Caco-2 (cell line): ENCODE measurements around the gene ADAMTS13. TPM values are rescaled to one million over a fixed set of nuclear protein-coding genes. Genes with fewer than 3 reads are reported as not detected.

Source experiments
- BruUV-seq: library from RNA; stranded (reverse); fragments of 400-500 nt; replicated peaks from 2 replicates; lab custom pipeline; 2021; lab: Mats Ljungman, UMichigan
- CTCF ChIA-PET: fragments of 300-600 bp; sonication (Branson Sonifier 250); formaldehyde crosslinking; loops from one replicate; lab custom pipeline; 2022; ENCODE audit warnings: antibody characterized with exemption; lab: Charles Lee
- POLR2A ChIA-PET: fragments of 300-600 bp; sonication (Branson Sonifier 250); formaldehyde crosslinking; loops from one replicate; lab custom pipeline; 2022; ENCODE audit warnings: antibody characterized with exemption; lab: Charles Lee
- DNase-seq, 2 experiments: peaks; one replicate each; pipeline versions ENCODE4 v3.0.0 to v3.0.0-alpha.2; 2020 to 2022
- H3K27me3 ChIP-seq: replicated peaks from 2 replicates; pipeline ENCODE4 v1.6.0; 2011; ENCODE audit warnings: low read length; ENCODE audit not compliant: control insufficient read depth, insufficient read depth
- H3K36me3 ChIP-seq: 2 replicates; pipeline ENCODE4 v1.5.1; 2011; ENCODE audit warnings: low read length; ENCODE audit not compliant: control insufficient read depth, insufficient read depth
- H3K4me1 ChIP-seq: fragments of 250-450 bp; sonication (Bioruptor Pico); 2 replicates; pipeline ENCODE4 v1.5.1; 2020; ENCODE audit warnings: mild to moderate bottlenecking
- H3K4me3 ChIP-seq: 2 replicates; pipeline ENCODE4 v1.5.1; 2011; ENCODE audit warnings: low read depth, mild to moderate bottlenecking, control low read depth, low read length
- H3K9me3 ChIP-seq: fragments of 250-450 bp; sonication (Bioruptor Pico); 2 replicates; pipeline ENCODE4 v1.5.1; 2020; ENCODE audit warnings: mild to moderate bottlenecking, moderate library complexity
- H3K27ac Mint-ChIP-seq: one replicate; pipeline ENCODE4 v1.8.0; 2022; ENCODE audit warnings: mixed read lengths; ENCODE audit not compliant: unreplicated experiment
- H3K27me3 Mint-ChIP-seq: one replicate; pipeline ENCODE4 v1.8.0; 2022; ENCODE audit warnings: mixed read lengths; ENCODE audit not compliant: insufficient read depth, unreplicated experiment
- H3K36me3 Mint-ChIP-seq: one replicate; pipeline ENCODE4 v1.8.0; 2022; ENCODE audit warnings: mild to moderate bottlenecking, mixed read lengths; ENCODE audit not compliant: insufficient read depth, unreplicated experiment
- H3K4me1 Mint-ChIP-seq: one replicate; pipeline ENCODE4 v1.8.0; 2022; ENCODE audit warnings: low read depth, mixed read lengths; ENCODE audit not compliant: unreplicated experiment
- H3K4me3 Mint-ChIP-seq: one replicate; pipeline ENCODE4 v1.8.0; 2022; ENCODE audit warnings: mild to moderate bottlenecking, moderate library complexity, mixed read lengths; ENCODE audit not compliant: unreplicated experiment
- H3K9me3 Mint-ChIP-seq: one replicate; pipeline ENCODE4 v1.8.0; 2022; ENCODE audit warnings: mixed read lengths; ENCODE audit not compliant: unreplicated experiment
- CTCF ChIP-seq, 2 experiments: fragments of 200-600 bp in 1 of 2; IDR thresholded peaks; 1 replicate in 1 of 2; 2 replicates in 1 of 2; pipeline versions ENCODE4 v1.5.1 to v1.8.0; 2011 to 2022; ENCODE audit warnings: antibody characterized with exemption in 1 of 2, control low read depth in 1 of 2, inconsistent platforms in 1 of 2, low read depth in 1 of 2, low read length in 1 of 2, mild to moderate bottlenecking in 1 of 2, moderate library complexity in 1 of 2; ENCODE audit not compliant: insufficient read depth in 1 of 2, severe bottlenecking in 1 of 2, unreplicated experiment in 1 of 2
- intact Hi-C: fragments of 100-400 bp; cut with micrococcal nuclease; formaldehyde crosslinking; loops from one replicate; pipeline ENCODE4 v1.10.0; 2022; ENCODE audit not compliant: unreplicated experiment
- total RNA-seq: library from RNA; stranded (reverse); gene quantifications from 2 replicates; pipeline ENCODE4 v1.2.3, GENCODE V29; 2022

Gene ADAMTS13
- total RNA-seq, 1 experiment from 2014 or later: 6.2 TPM

GRCh38 chr9:133463864-133464615 is 41.9 kb downstream of the ADAMTS13 start:
- H3K27ac Mint-ChIP-seq: no peak overlapping the region
- H3K4me3 Mint-ChIP-seq: no peak overlapping the region
- H3K36me3 ChIP-seq: no peaks in the 10 kb centered on the region; the same call in 1 of the 2 replicates
- peaks cover 25% of the 10 kb centered on the region for H3K36me3 Mint-ChIP-seq
- peaks cover 12% of the 10 kb centered on the region for H3K4me1 ChIP-seq
- H3K4me1 Mint-ChIP-seq: no peaks in the 10 kb centered on the region
- DNase-seq: no peak
- intact Hi-C loops: no loop called here
- no peaks in the 10 kb centered on the region for H3K9me3 ChIP-seq
- H3K9me3 Mint-ChIP-seq: no peaks in the 10 kb centered on the region
- ChIA-PET CTCF (interaction anchor here (1.0 kb wide), 1 partner anchor 63 kb away, joined by 3 read pairs; no protein-coding TSS in a partner anchor), POLR2A (no interaction called here)
- no peaks in the 10 kb centered on the region for H3K27me3 ChIP-seq
- BruUV-seq: no TSS peak
- H3K27me3 Mint-ChIP-seq: no peaks in the 10 kb centered on the region
- TF ChIP-seq CTCF (IDR thresholded peaks at IDR 0.05; ENCODE audit: insufficient read depth in 1 of 2, low read depth in 1 of 2, low read length in 1 of 2, severe bottlenecking in 1 of 2, unreplicated experiment in 1 of 2): no peak
- no peak overlapping the region for H3K4me3 ChIP-seq

- Histone ChIP-seq H3K4me1 (peaks cover 12% of the 10 kb centered on the region), H3K27me3 (no peaks in the 10 kb centered on the region), H3K9me3 (no peaks in the 10 kb centered on the region), H3K4me3 (no peak overlapping the region), H3K36me3 (no peaks in the 10 kb centered on the region; the same call in 1 of the 2 replicates)
- no TSS peak for BruUV-seq
- peaks cover 24% of the 10 kb centered on the region for H3K36me3 Mint-ChIP-seq
- no peak for TF ChIP-seq CTCF (IDR thresholded peaks at IDR 0.05; ENCODE audit: insufficient read depth in 1 of 2, low read depth in 1 of 2, low read length in 1 of 2, severe bottlenecking in 1 of 2, unreplicated experiment in 1 of 2)
- no peak overlapping the region for H3K4me3 Mint-ChIP-seq
- H3K27ac Mint-ChIP-seq: no peak overlapping the region
- POLR2A ChIA-PET: no interaction called here
- DNase-seq: no peak
- H3K4me1 Mint-ChIP-seq: no peaks in the 10 kb centered on the region
- no peaks in the 10 kb centered on the region for H3K9me3 Mint-ChIP-seq
- intact Hi-C loops: no loop called here
- H3K27me3 Mint-ChIP-seq: no peaks in the 10 kb centered on the region
- CTCF ChIA-PET: no interaction called here
Measured at GRCh38 chr9:133464638-133465037, 42.5 kb downstream of the ADAMTS13 start.

GRCh38 chr9:133465984-133466383 is 43.8 kb downstream of the ADAMTS13 start:
- no peak for TF ChIP-seq CTCF (IDR thresholded peaks at IDR 0.05; ENCODE audit: insufficient read depth in 1 of 2, low read depth in 1 of 2, low read length in 1 of 2, severe bottlenecking in 1 of 2, unreplicated experiment in 1 of 2)
- peaks cover 25% of the 10 kb centered on the region for H3K36me3 Mint-ChIP-seq
- no peak overlapping the region for H3K4me3 Mint-ChIP-seq
- no TSS peak for BruUV-seq
- CTCF ChIA-PET: no interaction called here
- H3K27me3 Mint-ChIP-seq: no peaks in the 10 kb centered on the region
- Histone ChIP-seq H3K27me3 (no peaks in the 10 kb centered on the region), H3K4me3 (no peak overlapping the region), H3K36me3 (no peaks in the 10 kb centered on the region; the same call in 1 of the 2 replicates), H3K4me1 (peaks cover 8% of the 10 kb centered on the region), H3K9me3 (no peaks in the 10 kb centered on the region)
- no peak for DNase-seq
- H3K9me3 Mint-ChIP-seq: no peaks in the 10 kb centered on the region
- POLR2A ChIA-PET: no interaction called here
- H3K4me1 Mint-ChIP-seq: no peaks in the 10 kb centered on the region
- intact Hi-C loops: no loop called here
- no peak overlapping the region for H3K27ac Mint-ChIP-seq
